ENCODE results near the gene MT1X. TPM values are rescaled to one million over a fixed set of nuclear protein-coding genes. Genes with fewer than 3 reads are reported as not detected.

Gene MT1X
- total and polyA plus RNA-seq, 8 donors: 261 to 1,982 (median 646) TPM

DNA sequence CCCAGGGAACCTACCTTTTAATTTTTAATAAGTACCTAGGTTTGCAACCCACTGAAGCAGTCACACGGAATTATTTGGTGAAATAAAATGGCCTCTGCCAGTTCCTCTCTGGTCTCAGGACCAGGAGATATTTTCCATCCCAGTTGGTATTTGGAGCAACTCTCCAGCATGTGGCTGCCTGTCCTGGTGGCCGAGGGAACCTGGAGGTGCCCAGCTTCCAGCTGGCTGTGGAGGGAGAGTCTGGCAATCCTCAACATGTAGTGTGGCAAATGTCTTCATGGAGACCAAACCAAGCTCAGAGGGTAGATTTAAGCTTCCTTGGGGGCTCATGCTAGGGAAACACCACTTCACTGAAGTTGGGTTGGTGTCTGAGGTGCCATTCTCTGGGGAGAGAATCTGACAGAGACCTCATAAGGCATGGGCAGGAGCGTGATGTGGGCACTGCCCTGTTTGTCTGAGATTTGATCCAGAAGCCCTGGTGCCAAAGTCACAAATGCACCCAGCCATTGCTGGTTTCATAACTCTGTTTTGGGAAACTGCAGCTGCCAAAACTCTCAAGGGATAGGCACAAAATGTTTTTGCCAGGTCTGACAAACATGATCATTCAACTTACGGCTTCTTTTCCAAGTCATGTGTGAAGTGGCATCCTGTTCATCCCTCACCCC is 2.8 kb downstream of the MT1X start:
- Histone ChIP-seq H3K9me3 (peaks cover 0 to 11% (median 0%) of the 10 kb centered on the region in 4 donors), H3K4me1 (peaks cover 18 to 40% (median 38%) of the 10 kb centered on the region in 4 donors), H3K27me3 (no peaks in the 10 kb centered on the region), H3K27ac (peak overlapping the region; percentile 32 to 86 (median 86)), H3K4me3 (peak overlapping the region in 2 of 4 donors; percentile 56 to 69), H3K36me3 (peaks cover 0 to 11% (median 0%) of the 10 kb centered on the region in 4 donors)
- DNase-seq: no peak
- TF ChIP-seq EP300 (IDR thresholded peaks at IDR 0.05) (no peak), POLR2AphosphoS5 (IDR thresholded peaks at IDR 0.05) (peak; percentile 13 to 29 (median 13))
- WGBS, 5 donors: 56 to 77% (median 61%) methylated on average over 4 of the region's 4 CpGs
- intact Hi-C loops (cut with DNase I; ENCODE audit: low total_unique reads): no loop called here

GRCh38 chr16:56686758-56687157 is 4.5 kb downstream of the MT1X start:
- DNase-seq: no peak
- 90 to 98% (median 96%) methylated on average over 7 of the region's 7 CpGs for WGBS, 5 donors
- intact Hi-C loops (cut with DNase I; ENCODE audit: low total_unique reads): no loop called here
- Histone ChIP-seq H3K4me3 (no peak overlapping the region), H3K27ac (no peak overlapping the region), H3K27me3 (no peaks in the 10 kb centered on the region), H3K4me1 (peaks cover 18 to 34% (median 31%) of the 10 kb centered on the region in 4 donors), H3K36me3 (peaks cover 0 to 11% (median 0%) of the 10 kb centered on the region in 4 donors), H3K9me3 (peaks cover 0 to 11% (median 0%) of the 10 kb centered on the region in 4 donors)
- TF ChIP-seq POLR2A (IDR thresholded peaks at IDR 0.05) (no peak), EP300 (IDR thresholded peaks at IDR 0.05) (no peak), POLR2AphosphoS5 (IDR thresholded peaks at IDR 0.05) (no peak), CTCF (IDR thresholded peaks at IDR 0.05) (no peak)

DNA sequence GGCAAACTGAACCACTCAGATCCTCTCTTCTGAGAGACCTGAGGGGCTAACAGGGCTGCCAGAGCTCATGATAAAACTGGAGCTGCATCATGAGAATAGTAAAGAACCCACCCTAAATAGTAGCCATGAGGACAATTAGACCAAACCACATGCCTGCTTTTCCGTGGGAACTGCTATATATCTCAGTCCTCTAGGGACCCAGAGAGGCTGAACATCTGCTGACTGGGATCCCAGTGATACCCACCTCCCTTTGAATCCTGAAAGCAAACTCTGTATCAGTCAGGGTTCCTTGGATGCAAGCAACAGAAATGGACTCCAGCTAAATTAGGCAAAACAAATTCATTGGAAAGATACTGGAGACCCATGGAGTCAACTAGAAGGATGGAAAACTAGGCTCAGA is 6.5 kb downstream of the MT1X start:
- DNase-seq: no peak
- peaks cover 0 to 11% (median 0%) of the 10 kb centered on the region in 4 donors for H3K9me3 ChIP-seq

DNA sequence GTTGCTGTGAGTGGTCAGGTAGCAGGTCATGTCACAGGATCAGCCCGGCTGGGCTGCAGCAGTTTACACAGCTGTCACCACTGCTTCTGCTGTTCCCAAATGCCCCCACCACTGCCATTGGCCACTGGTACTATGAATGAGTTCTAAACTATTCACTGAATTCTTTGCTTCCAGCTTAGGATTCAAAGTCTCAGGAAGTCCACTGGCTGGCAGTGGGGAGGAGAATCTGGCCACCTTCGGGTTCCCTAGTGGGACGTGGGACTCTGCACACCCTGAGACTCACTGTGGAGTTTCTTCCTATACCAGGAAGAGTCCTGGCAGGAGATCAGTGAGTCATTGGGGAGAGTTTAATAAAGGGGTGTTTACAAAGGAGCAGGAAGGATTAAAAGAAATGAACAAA is 6.9 kb downstream of the MT1X start:
- intact Hi-C loops (cut with DNase I; ENCODE audit: low total_unique reads): no loop called here
- Histone ChIP-seq H3K27me3 (no peaks in the 10 kb centered on the region), H3K27ac (peak overlapping the region in 1 of 5 donors; percentile 1), H3K36me3 (peaks cover 0 to 11% (median 0%) of the 10 kb centered on the region in 4 donors), H3K4me3 (no peak overlapping the region), H3K9me3 (peaks cover 0 to 11% (median 0%) of the 10 kb centered on the region in 4 donors), H3K4me1 (peaks cover 1 to 16% (median 13%) of the 10 kb centered on the region in 4 donors)
- DNase-seq: no peak
- WGBS, 5 donors: 47 to 69% (median 56%) methylated on average over 3 of the region's 3 CpGs
- TF ChIP-seq POLR2A (IDR thresholded peaks at IDR 0.05) (no peak), POLR2AphosphoS5 (IDR thresholded peaks at IDR 0.05) (no peak), EP300 (IDR thresholded peaks at IDR 0.05) (no peak), CTCF (IDR thresholded peaks at IDR 0.05) (no peak)

More for the DNA sequence above, 6.5 kb downstream of the MT1X start:
- Histone ChIP-seq H3K27ac (peak overlapping the region in 1 of 5 donors; percentile 1), H3K36me3 (peaks cover 0 to 11% (median 0%) of the 10 kb centered on the region in 4 donors), H3K4me3 (no peak overlapping the region), H3K4me1 (peaks cover 5 to 20% (median 17%) of the 10 kb centered on the region in 4 donors), H3K27me3 (no peaks in the 10 kb centered on the region)
- intact Hi-C loops (cut with DNase I; ENCODE audit: low total_unique reads): no loop called here
- WGBS, 5 donors: 33 to 61% (median 38%) methylated on average over 1 of the region's 1 CpG
- TF ChIP-seq EP300 (IDR thresholded peaks at IDR 0.05): no peak
- no peak for TF ChIP-seq POLR2A (IDR thresholded peaks at IDR 0.05)
- TF ChIP-seq POLR2AphosphoS5 (IDR thresholded peaks at IDR 0.05): no peak
- TF ChIP-seq CTCF (IDR thresholded peaks at IDR 0.05): no peak

All from stomach (tissue), 9 donors.